ENCODE measurements around the gene SEC24D. TPM values are rescaled to one million over a fixed set of nuclear protein-coding genes. Genes with fewer than 3 reads are reported as not detected.

Gene SEC24D
- polyA plus RNA-seq, 12 donors: 34.4 to 84.1 (median 62.7) TPM; not detected in 1

- no peak for DNase-seq
Measured at GRCh38 chr4:118753685-118754084, 82.2 kb downstream of the SEC24D start.

GRCh38 chr4:118753096-118753495 is 82.8 kb downstream of the SEC24D start:
- DNase-seq: no peak

- DNase-seq: no peak
Measured at GRCh38 chr4:118752551-118752950, 83.4 kb downstream of the SEC24D start.

- DNase-seq: no peak
Measured at GRCh38 chr4:118751629-118752323, 84.2 kb downstream of the SEC24D start.

- DNase-seq: no peak
Measured at GRCh38 chr4:118749347-118749988, 86.5 kb downstream of the SEC24D start.

GRCh38 chr4:118746251-118746919 is 89.5 kb downstream of the SEC24D start:
- no peak for DNase-seq

- DNase-seq: no peak
Measured at GRCh38 chr4:118745357-118745756, 90.6 kb downstream of the SEC24D start.

- DNase-seq: no peak
Measured at GRCh38 chr4:118743867-118744266, 92.1 kb downstream of the SEC24D start.

- no peak for DNase-seq
Measured at GRCh38 chr4:118742050-118742449, 93.9 kb downstream of the SEC24D start.

- no peak for DNase-seq
Measured at GRCh38 chr4:118741301-118741855, 94.5 kb downstream of the SEC24D start.

- no peak for DNase-seq
Measured at GRCh38 chr4:118740869-118741268, 95.1 kb downstream of the SEC24D start.

- DNase-seq: no peak
Measured at GRCh38 chr4:118739022-118739713, 96.8 kb downstream of the SEC24D start.

GRCh38 chr4:118738090-118738489 is 97.8 kb downstream of the SEC24D start:
- no peak for DNase-seq

GRCh38 chr4:118736900-118737299 is 99.0 kb downstream of the SEC24D start:
- no peak for DNase-seq

- no peak for DNase-seq
Measured at GRCh38 chr4:118734491-118735205, 101.3 kb downstream of the SEC24D start.

- DNase-seq: no peak
Measured at GRCh38 chr4:118732591-118733330, 103.2 kb downstream of the SEC24D start.

GRCh38 chr4:118730683-118731082 is 105.2 kb downstream of the SEC24D start:
- DNase-seq: no peak

- no peak for DNase-seq
Measured at GRCh38 chr4:118729287-118730286, 106.3 kb downstream of the SEC24D start.

GRCh38 chr4:118727360-118727759 is 108.6 kb downstream of the SEC24D start:
- no peak for DNase-seq

Measured in muscle of arm (tissue), 12 donors.